GM12878 (cell line): ENCODE measurements around the gene FBXO21. TPM values are rescaled to one million over a fixed set of nuclear protein-coding genes. Genes with fewer than 3 reads are reported as not detected.

ENCODE experiments used
- ATAC-seq: fragments of 200-7000 bp; cut with Tn5 transposase; 3 replicates; pipeline ENCODE4 v1.9.1; 2020; ENCODE audit warnings: mild to moderate bottlenecking, moderate library complexity
- BruUV-seq: library from RNA; stranded (reverse); fragments of 400-500 nt; replicated peaks from 2 replicates; lab custom pipeline; 2021; lab: Mats Ljungman, UMichigan
- CTCF ChIA-PET: fragments of 300-600 bp; sonication (Branson Sonifier 250); formaldehyde crosslinking; extraction: SDS; loops from one replicate; lab custom pipeline; 2021; ENCODE audit warnings: inconsistent platforms; lab: Yijun Ruan, JAX
- POLR2A ChIA-PET: fragments of 350-600 bp; formaldehyde crosslinking; extraction: SDS; loops from one replicate; lab custom pipeline; 2021; ENCODE audit warnings: inconsistent platforms; lab: Charles Lee
- RAD21 ChIA-PET: fragments of 300-600 bp; sonication (Branson Sonifier 250); formaldehyde crosslinking; loops from one replicate; lab custom pipeline; 2023; ENCODE audit warnings: antibody characterized with exemption; ENCODE audit not compliant: unreplicated experiment; lab: Charles Lee
- SMC1A ChIA-PET: fragments of 300-600 bp; sonication (Branson Sonifier 250); formaldehyde crosslinking; loops from one replicate; lab custom pipeline; 2023; ENCODE audit not compliant: unreplicated experiment, uncharacterized antibody; lab: Charles Lee
- DNase-seq: peaks from one replicate; pipeline ENCODE4 v3.0.0-alpha.2; 2011; ENCODE audit warnings: low read depth, low spot score
- FAIRE-seq: peaks from 3 replicates; lab custom pipeline; 2011; peaks lifted over from hg19 to GRCh38; lab: Jason Lieb, UNC
- H2AFZ ChIP-seq: 2 replicates; pipeline ENCODE4 v1.6.0; 2011; ENCODE audit warnings: low read depth, low read length, control low read depth; ENCODE audit not compliant: control insufficient read depth
- H3K27ac ChIP-seq: 2 replicates; pipeline ENCODE4 v1.5.1; 2011; ENCODE audit warnings: control low read depth; ENCODE audit not compliant: control insufficient read depth, insufficient read depth
- H3K27me3 ChIP-seq, 2 experiments: replicated peaks in 1 of 2; 2 replicates each; pipeline versions ENCODE4 v1.6.0 to v1.6.1; 2011; ENCODE audit warnings: low read length in 1 of 2; ENCODE audit not compliant: control insufficient read depth in 2 of 2, insufficient read depth in 2 of 2
- H3K36me3 ChIP-seq, 2 experiments: 2 replicates each; pipeline ENCODE4 v1.5.1; 2011; ENCODE audit warnings: low read length in 1 of 2; ENCODE audit not compliant: control insufficient read depth in 2 of 2, insufficient read depth in 2 of 2
- H3K4me1 ChIP-seq: 2 replicates; pipeline ENCODE4 v1.6.1; 2011; ENCODE audit warnings: mild to moderate bottlenecking, low read length, moderate library complexity, mixed read lengths; ENCODE audit not compliant: control insufficient read depth, insufficient read depth
- H3K4me2 ChIP-seq: 2 replicates; pipeline ENCODE4 v1.6.0; 2011; ENCODE audit warnings: control low read depth; ENCODE audit not compliant: control insufficient read depth, insufficient read depth
- H3K4me3 ChIP-seq: fragments of 200-600 bp; sonication (generic); 2 replicates; pipeline ENCODE4 v1.5.1; 2016
- H3K79me2 ChIP-seq: 2 replicates; pipeline ENCODE4 v1.6.0; 2011; ENCODE audit warnings: low read length; ENCODE audit not compliant: control insufficient read depth, insufficient read depth
- H3K9ac ChIP-seq: 2 replicates; pipeline ENCODE4 v1.8.0; 2011; ENCODE audit warnings: low read length, control low read depth, mixed read lengths; ENCODE audit not compliant: control insufficient read depth, insufficient read depth
- H3K9me3 ChIP-seq: replicated peaks from 3 replicates; pipeline ENCODE4 v1.5.1; 2011; ENCODE audit warnings: mild to moderate bottlenecking, low read length; ENCODE audit not compliant: control insufficient read depth, insufficient read depth
- H4K20me1 ChIP-seq: 2 replicates; pipeline ENCODE4 v1.6.0; 2011; ENCODE audit not compliant: control insufficient read depth, insufficient read depth
- DPF2 ChIP-seq: fragments of 450-650 bp; IDR thresholded peaks from 2 replicates; pipeline ENCODE4 v1.6.1; 2017; ENCODE audit warnings: mild to moderate bottlenecking
- EGR1 ChIP-seq, 2 experiments: IDR thresholded peaks; 1 replicate in 1 of 2; 2 replicates in 1 of 2; pipeline ENCODE4 v1.6.1; 2011 to 2012; ENCODE audit warnings: low read depth in 2 of 2, low read length in 2 of 2, borderline replicate concordance in 1 of 2, mild to moderate bottlenecking in 1 of 2, moderate library complexity in 1 of 2
- GABPA ChIP-seq: IDR thresholded peaks from 2 replicates; pipeline ENCODE4 v1.6.1; 2014; ENCODE audit warnings: antibody characterized with exemption, low read depth, mild to moderate bottlenecking, inconsistent platforms
- HDGF ChIP-seq: fragments of 450-650 bp; IDR thresholded peaks from 2 replicates; pipeline ENCODE4 v1.6.1; 2016; ENCODE audit warnings: antibody characterized with exemption
- MEF2B ChIP-seq: fragments of 450-650 bp; IDR thresholded peaks from 2 replicates; pipeline ENCODE4 v1.6.1; 2018; ENCODE audit warnings: mild to moderate bottlenecking, moderate library complexity; ENCODE audit not compliant: partially characterized antibody, poor library complexity, severe bottlenecking
- NR2C1 ChIP-seq: fragments of 450-650 bp; IDR thresholded peaks from 2 replicates; pipeline ENCODE4 v1.6.1; 2017; ENCODE audit warnings: antibody characterized with exemption, mild to moderate bottlenecking, moderate library complexity
- POLR2AphosphoS2 ChIP-seq: IDR thresholded peaks from 2 replicates; pipeline ENCODE4 v1.6.1; 2011; ENCODE audit warnings: low read depth, mild to moderate bottlenecking, low read length, improper control_type of control experiment, moderate library complexity
- SUPT20H ChIP-seq: IDR thresholded peaks from 2 replicates; pipeline ENCODE4 v1.6.1; 2011; ENCODE audit warnings: low read depth, mild to moderate bottlenecking, low read length, moderate library complexity, borderline replicate concordance; ENCODE audit not compliant: control insufficient read depth
- ZNF622 ChIP-seq: fragments of 450-650 bp; IDR thresholded peaks from 2 replicates; pipeline ENCODE4 v1.6.1; 2017; ENCODE audit warnings: mild to moderate bottlenecking, inconsistent platforms
- ZSCAN29 ChIP-seq: fragments of 450-650 bp; IDR thresholded peaks from 2 replicates; pipeline ENCODE4 v1.6.1; 2017; ENCODE audit warnings: mild to moderate bottlenecking, moderate library complexity
- WGBS: methylation state at CpG from one replicate; pipeline ENCODE4 v1.1.6; 2016; ENCODE audit warnings: low lambda C conversion rate; ENCODE audit not compliant: insufficient replicate concordance, insufficient coverage; ENCODE audit errors: missing lambda C conversion rate; 5-methylcytosine and 5-hydroxymethylcytosine counted together
- in situ Hi-C: fragments of 300-500 bp; cut with MboI; formaldehyde crosslinking; loops from 9 replicates; pipeline ENCODE4 v1.14.3; 2018; ENCODE audit warnings: mixed read lengths
- intact Hi-C: fragments of 100-400 bp; cut with micrococcal nuclease; formaldehyde crosslinking; loops from one replicate; pipeline ENCODE4 v1.14.2; 2022; ENCODE audit not compliant: unreplicated experiment
- polyA plus RNA-seq, 11 experiments: library from polyadenylated mRNA; depleted of rRNA in 4 of 11; unstranded in 6 of 11; stranded (reverse) in 5 of 11; fragments of >200 nt; fragmentation: Nextera tagmentation in 4 of 11; fragmentation: Illumina TruSeq in 1 of 11; extraction: Ambion mirVana in 4 of 11; extraction: Trizol in 1 of 11; gene quantifications; 1 replicate in 1 of 11; 2 replicates in 10 of 11; pipeline versions ENCODE4 v1.2.1 to v1.2.3, GENCODE V29; 2011 to 2016; ENCODE audit warnings: inconsistent platforms in 2 of 11, missing spikeins in 2 of 11, low read depth in 1 of 11
- total RNA-seq, 4 experiments: library from RNA; depleted of rRNA in 3 of 4; stranded (reverse); fragments of >200 nt in 3 of 4; fragmentation: Illumina TruSeq in 1 of 4; extraction: Trizol in 1 of 4; gene quantifications; 2 replicates each; pipeline versions ENCODE4 v1.2.1 to v1.2.3, GENCODE V29; 2013 to 2021

Gene FBXO21
- total and polyA plus RNA-seq, 10 of the 15 experiments (the other 5 are each of a cell fraction or from before 2014, with no cell fraction given) = 5.5 to 32.6 (median 18.9) TPM

- TF ChIP-seq GABPA (no peak), ZNF622 (no peak), MEF2B (no peak), EGR1 (IDR thresholded peaks at IDR 0.05; ENCODE audit: borderline replicate concordance in 1 of 2, low read depth in 2 of 2, low read length in 2 of 2) (no peak), ZSCAN29 (no peak)
Observed at GRCh38 chr12:117130801-117131200, 59.5 kb downstream of the FBXO21 start (continued).

GRCh38 chr12:117129391-117129790 lies 60.9 kb downstream of the FBXO21 start:
- Histone ChIP-seq H3K79me2 (no peaks in the 10 kb centered on the region), H3K4me2 (no peak overlapping the region), H3K4me3 (no peak overlapping the region), H3K9me3 (peaks cover 3% of the 10 kb centered on the region; the same call in 1 of the 3 replicates), H3K27ac (no peak overlapping the region), H2AFZ (no peak overlapping the region), H4K20me1 (no peaks in the 10 kb centered on the region), H3K9ac (no peak overlapping the region), H3K4me1 (no peaks in the 10 kb centered on the region), H3K27me3 (no peaks in the 10 kb centered on the region), H3K36me3 (no peaks in the 10 kb centered on the region)
- TF ChIP-seq NR2C1 (no peak), POLR2AphosphoS2 (no peak), SUPT20H (no peak), HDGF (no peak), DPF2 (no peak)
- intact Hi-C loops (no loop called here), in situ Hi-C loops (no loop called here)
- DNase-seq (no peak), ATAC-seq (no peak), FAIRE-seq (no peak)
- ChIA-PET RAD21 (interaction anchor here (2.2 kb wide), 1 partner anchor 9 kb away, joined by 7 read pairs; no protein-coding TSS in a partner anchor), POLR2A (no interaction called here), SMC1A (no interaction called here), CTCF (interaction anchor here (2.4 to 3.3 kb wide), 2 partner anchors 10 to 103 kb away, joined by 9 to 30 read pairs; no protein-coding TSS in a partner anchor)
- BruUV-seq = no TSS peak
- 85% methylated on average over 5 of the region's 5 CpGs for WGBS
